ENCODE measurements around the gene TAAR5. TPM values are rescaled to one million over a fixed set of nuclear protein-coding genes. Genes with fewer than 3 reads are reported as not detected.
A peak's percentile ranks its signal among the peaks of the same experiment; 100 is the strongest.
"Not testable (repeated sequence)": the region's sequence is repeated elsewhere in the genome, so short reads cannot be mapped to it uniquely, and the experiment has no call there.

Gene TAAR5
- total RNA-seq (2021) (not detected in 3 replicates), Bru-seq, nascent RNA (not detected)
- long read RNA-seq, experiment 1 = 0 reads
- long read RNA-seq, experiment 2 = 0 reads
- long read RNA-seq, experiment 3 = 0 reads

GRCh38 chr6:132589454-132589853 lies at the start of gene TAAR5:
Gene TAAR5 (minus strand): TSS chr6:132589741. CDS start chr6:132589686, 55 bp downstream.
- H3K4me3 Mint-ChIP-seq = no peak within 1 kb of the TSS
- CTCF ChIA-PET = interaction anchor here (0.7 to 1.8 kb wide), 3 partner anchors 9 to 566 kb away, joined by 3 to 7 read pairs (median 5); no protein-coding TSS in a partner anchor
- TF ChIP-seq PRRX2 (CRISPR knock-in tag; IDR thresholded peaks at IDR 0.05) = no peak
- no peak for TF ChIP-seq IRF1 (CRISPR knock-in tag; IDR thresholded peaks at IDR 0.05)
- TF ChIP-seq NFATC4 (CRISPR knock-in tag; IDR thresholded peaks at IDR 0.05) = no peak
- TF ChIP-seq FOXK1 (CRISPR knock-in tag; IDR thresholded peaks at IDR 0.05) = no peak
- TF ChIP-seq IRF2 (CRISPR knock-in tag; IDR thresholded peaks at IDR 0.05; ENCODE audit: borderline replicate concordance, low read depth) = no peak
- no peak for TF ChIP-seq MLX (CRISPR knock-in tag; IDR thresholded peaks at IDR 0.05)
- TF ChIP-seq EMX1 (CRISPR knock-in tag; IDR thresholded peaks at IDR 0.05) = no peak
- TF ChIP-seq SMAD3 (CRISPR knock-in tag; IDR thresholded peaks at IDR 0.05; ENCODE audit: borderline replicate concordance) = no peak
- no peak for TF ChIP-seq NFE2L1 (CRISPR knock-in tag; IDR thresholded peaks at IDR 0.05)
- no peak for TF ChIP-seq ZNF512 (CRISPR knock-in tag; IDR thresholded peaks at IDR 0.05; ENCODE audit: borderline replicate concordance)
- TF ChIP-seq MXD4 (CRISPR knock-in tag; IDR thresholded peaks at IDR 0.05; ENCODE audit: borderline replicate concordance) = no peak
- ATAC-seq (peak; percentile 22; the same call in 1 of the 2 replicates), DNase-seq (ENCODE audit: low spot score) (no peak)
- H3K4me1 Mint-ChIP-seq = no peaks in the 10 kb centered on the region
- no peaks in the 10 kb centered on the region for H3K36me3 Mint-ChIP-seq
- no peak within 1 kb of the TSS for H3K27ac Mint-ChIP-seq
- POLR2A ChIA-PET = interaction anchor here (0.7 kb wide), 1 partner anchor 422 kb away, joined by 8 read pairs; no protein-coding TSS in a partner anchor
- H3K27me3 Mint-ChIP-seq (ENCODE audit: low read depth) = no peaks in the 10 kb centered on the region; the same call in 1 of the 2 replicates
- 0 out of 2 replicates have a peak, but pooled peaks cover 6% of the 10 kb centered on the region for H3K9me3 Mint-ChIP-seq

GRCh38 chr6:132637135-132637534 lies 47.6 kb upstream of the TAAR5 start:
- Mint-ChIP-seq H3K9me3 (peaks cover 34% of the 10 kb centered on the region), H3K4me1 (peaks cover 12% of the 10 kb centered on the region), H3K36me3 (peaks cover 15% of the 10 kb centered on the region)
- POLR2A ChIA-PET; H3K27me3 Mint-ChIP-seq (ENCODE audit: low read depth); H3K4me3 Mint-ChIP-seq; CTCF ChIA-PET; DNase-seq (ENCODE audit: low spot score); H3K27ac Mint-ChIP-seq; ATAC-seq: not testable (repeated sequence)

GRCh38 chr6:132635906-132636305 lies 46.4 kb upstream of the TAAR5 start:
- H3K36me3 Mint-ChIP-seq = peaks cover 15% of the 10 kb centered on the region
- H3K27ac Mint-ChIP-seq; POLR2A ChIA-PET; H3K27me3 Mint-ChIP-seq (ENCODE audit: low read depth); ATAC-seq; H3K4me3 Mint-ChIP-seq; DNase-seq (ENCODE audit: low spot score): not testable (repeated sequence)
- CTCF ChIA-PET = interaction anchor here (1.6 kb wide), 1 partner anchor 37 kb away, joined by 5 read pairs; no protein-coding TSS in a partner anchor
- peaks cover 34% of the 10 kb centered on the region for H3K9me3 Mint-ChIP-seq
- peaks cover 12% of the 10 kb centered on the region for H3K4me1 Mint-ChIP-seq

GRCh38 chr6:132635288-132635687 lies 45.7 kb upstream of the TAAR5 start:
- H3K4me3 Mint-ChIP-seq; H3K27ac Mint-ChIP-seq; H3K27me3 Mint-ChIP-seq (ENCODE audit: low read depth); DNase-seq (ENCODE audit: low spot score); POLR2A ChIA-PET; ATAC-seq: not testable (repeated sequence)
- peaks cover 12% of the 10 kb centered on the region for H3K4me1 Mint-ChIP-seq
- peaks cover 15% of the 10 kb centered on the region for H3K36me3 Mint-ChIP-seq
- peaks cover 34% of the 10 kb centered on the region for H3K9me3 Mint-ChIP-seq
- CTCF ChIA-PET = interaction anchor here (1.6 kb wide), 1 partner anchor 36 kb away, joined by 5 read pairs; no protein-coding TSS in a partner anchor

- ATAC-seq (no peak), DNase-seq (ENCODE audit: low spot score) (no peak)
- Mint-ChIP-seq H3K27ac (no peak overlapping the region), H3K27me3 (ENCODE audit: low read depth) (peaks cover 2% of the 10 kb centered on the region; the same call in 1 of the 2 replicates), H3K36me3 (peaks cover 15% of the 10 kb centered on the region), H3K4me3 (no peak overlapping the region), H3K9me3 (peaks cover 31% of the 10 kb centered on the region), H3K4me1 (peaks cover 12% of the 10 kb centered on the region)
- ChIA-PET POLR2A (no interaction called here), CTCF (interaction anchor here (0.8 to 1.6 kb wide), 2 partner anchors 36 to 45 kb away, joined by 3 to 5 read pairs; no protein-coding TSS in a partner anchor)
- TF ChIP-seq ZNF138 (CRISPR knock-in tag; conservative IDR thresholded peaks at IDR 0.05) (no peak), ESRRA (CRISPR knock-in tag; IDR thresholded peaks at IDR 0.05; ENCODE audit: borderline replicate concordance) (no peak), ZNF263 (CRISPR knock-in tag; IDR thresholded peaks at IDR 0.05; ENCODE audit: low read depth) (no peak), AFF4 (CRISPR knock-in tag; IDR thresholded peaks at IDR 0.05; ENCODE audit: borderline replicate concordance) (no peak), ZNF416 (CRISPR knock-in tag; IDR thresholded peaks at IDR 0.05) (no peak), GTF2I (CRISPR knock-in tag; conservative IDR thresholded peaks at IDR 0.05) (no peak), IRF1 (CRISPR knock-in tag; IDR thresholded peaks at IDR 0.05) (no peak), ZNF396 (CRISPR knock-in tag; IDR thresholded peaks at IDR 0.05; ENCODE audit: borderline replicate concordance) (no peak)
These were observed 45.3 kb upstream of the TAAR5 start for GRCh38 chr6:132634796-132635195.
